Psoas muscle (tissue), 8 donors: Measurements from ENCODE around the gene BRF1. TPM values are rescaled to one million over a fixed set of nuclear protein-coding genes. Genes with fewer than 3 reads are reported as not detected.
A peak's percentile ranks its signal among the peaks of the same experiment; 100 is the strongest.

Source experiments
- ATAC-seq, 4 donors: fragments of 200-7000 bp; cut with Tn5 transposase; one replicate each; pipeline ENCODE4 v1.9.1; 2020; ENCODE audit warnings: moderate library complexity in 3 of 4, mild to moderate bottlenecking in 2 of 4
- DNase-seq, 2 donors: peaks; one replicate each; pipeline ENCODE4 v3.0.0-alpha.2; 2020
- H3K27ac ChIP-seq: fragments of 200-600 bp; one replicate; pipeline ENCODE4 v1.8.0; 2022
- H3K27me3 ChIP-seq, 3 donors: fragments of 200-600 bp in 1 of 3; one replicate each; pipeline versions ENCODE4 v1.6.1 to v1.8.0; 2013 to 2022; ENCODE audit warnings: low read length in 2 of 3, mild to moderate bottlenecking in 2 of 3, moderate library complexity in 1 of 3; ENCODE audit not compliant: insufficient read depth in 3 of 3
- H3K36me3 ChIP-seq, 2 donors: fragments of 200-600 bp in 1 of 2; one replicate each; pipeline versions ENCODE4 v1.6.1 to v1.8.0; 2013 to 2022; ENCODE audit warnings: low read depth in 1 of 2, mild to moderate bottlenecking in 1 of 2, moderate library complexity in 1 of 2; ENCODE audit not compliant: insufficient read depth in 1 of 2
- H3K4me1 ChIP-seq: fragments of 200-600 bp; one replicate; pipeline ENCODE4 v1.8.0; 2022
- H3K4me3 ChIP-seq: fragments of 200-600 bp; one replicate; pipeline ENCODE4 v1.8.0; 2022; ENCODE audit warnings: mild to moderate bottlenecking
- H3K9me3 ChIP-seq: fragments of 200-600 bp; one replicate; pipeline ENCODE4 v1.8.0; 2022
- CTCF ChIP-seq: fragments of 200-600 bp; IDR thresholded peaks from one replicate; pipeline ENCODE4 v1.8.0; 2022; ENCODE audit warnings: antibody characterized with exemption
- WGBS, 3 donors: extraction: QIAGEN DNeasy Blood & Tissue Kit; methylation state at CpG; one replicate each; pipeline versions ENCODE4 v1.1.6 to v1.1.7; 2013; 5-methylcytosine and 5-hydroxymethylcytosine counted together
- intact Hi-C, 2 donors: fragments of 100-400 bp; cut with DNase I; formaldehyde crosslinking; loops; one replicate each; pipeline versions ENCODE4 v1.11.0 to v1.14.2; 2022
- polyA plus RNA-seq, 3 donors: library from polyadenylated mRNA; stranded (reverse); fragments of 200-250 nt; gene quantifications; one replicate each; pipeline ENCODE4 v1.2.3, GENCODE V29; 2013
- total RNA-seq, 4 donors: library from RNA; stranded (reverse); fragmentation: NEBNext Ultra II Directional in 2 of 4; extraction: Animal tissue kit (Norgen Biotek cat#: 25700) in 2 of 4; gene quantifications; one replicate each; pipeline versions ENCODE4 v1.2.1 to v1.2.4, GENCODE V29; 2021 to 2023
- donor health status: healthy with polysubstance abuse.
- donor health status: DM: no; HTN: no; CAD: no; lungs with moderate emphysema.
- donor health status: Bipolar disorder and iron deficiency.
- donor health status: healthy.
- donor health status: DM: yes; HTN: yes; CAD: no.
- donor health status: DM: no; HTN: no; CAD: no.
- donor health status: DM: no; HTN: no; CAD: no.
- donor health status: DM: yes; HTN: yes; CAD: no.

Gene BRF1
- total and polyA plus RNA-seq, 7 donors = 12.9 to 26.2 (median 17.1) TPM

DNA sequence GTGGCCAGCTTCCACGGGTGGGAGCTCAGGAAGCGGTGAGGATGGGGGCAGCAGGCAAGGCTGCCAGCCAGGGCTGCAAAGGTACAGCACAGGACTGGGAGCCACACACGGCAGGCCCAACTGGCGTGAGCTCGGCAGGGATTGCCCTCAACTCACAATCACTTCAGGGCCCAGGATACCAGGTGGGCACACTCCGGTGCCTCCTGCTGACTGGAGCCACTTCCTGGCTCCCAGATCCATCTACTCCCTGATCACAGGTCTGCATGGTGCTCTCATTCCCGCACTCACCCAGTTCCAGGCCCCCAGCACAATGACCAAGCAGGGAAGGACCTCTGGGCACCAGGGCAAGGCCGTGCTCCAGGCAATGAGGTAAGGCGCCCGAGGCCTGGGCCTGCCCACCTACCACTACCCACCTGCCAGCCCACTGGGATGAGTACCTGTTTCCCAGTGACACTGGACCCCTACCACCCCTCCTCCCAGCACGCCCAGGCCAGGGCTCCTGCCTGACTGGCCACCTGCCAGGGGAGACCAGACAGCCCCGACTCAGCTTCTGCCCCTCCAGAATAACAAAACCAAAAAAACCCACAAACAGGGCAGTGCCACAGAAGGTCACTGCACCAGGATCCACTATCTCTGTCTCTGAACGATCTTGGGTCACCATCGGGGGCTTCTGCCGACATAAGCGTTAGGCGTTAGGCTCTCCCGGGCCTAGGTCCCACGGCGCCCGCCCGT is 134.1 kb downstream of the BRF1 start:
- Histone ChIP-seq H3K27me3 (no peaks in the 10 kb centered on the region), H3K4me1 (peaks cover 79% of the 10 kb centered on the region), H3K9me3 (no peaks in the 10 kb centered on the region), H3K4me3 (peak overlapping the region; percentile 40), H3K27ac (peak overlapping the region; percentile 82), H3K36me3 (no peaks in the 10 kb centered on the region)
- ATAC-seq (peak in 1 of 4 donors; percentile 2), DNase-seq (no peak)
- intact Hi-C loops = loop anchor here in 1 of 2 donors (2.0 to 5.0 kb wide), 2 partner anchors 14 to 74 kb away; no protein-coding TSS in a partner anchor
- no peak for TF ChIP-seq CTCF
- 44 to 55% (median 46%) methylated on average over 22 of the region's 22 CpGs for WGBS, 3 donors

DNA sequence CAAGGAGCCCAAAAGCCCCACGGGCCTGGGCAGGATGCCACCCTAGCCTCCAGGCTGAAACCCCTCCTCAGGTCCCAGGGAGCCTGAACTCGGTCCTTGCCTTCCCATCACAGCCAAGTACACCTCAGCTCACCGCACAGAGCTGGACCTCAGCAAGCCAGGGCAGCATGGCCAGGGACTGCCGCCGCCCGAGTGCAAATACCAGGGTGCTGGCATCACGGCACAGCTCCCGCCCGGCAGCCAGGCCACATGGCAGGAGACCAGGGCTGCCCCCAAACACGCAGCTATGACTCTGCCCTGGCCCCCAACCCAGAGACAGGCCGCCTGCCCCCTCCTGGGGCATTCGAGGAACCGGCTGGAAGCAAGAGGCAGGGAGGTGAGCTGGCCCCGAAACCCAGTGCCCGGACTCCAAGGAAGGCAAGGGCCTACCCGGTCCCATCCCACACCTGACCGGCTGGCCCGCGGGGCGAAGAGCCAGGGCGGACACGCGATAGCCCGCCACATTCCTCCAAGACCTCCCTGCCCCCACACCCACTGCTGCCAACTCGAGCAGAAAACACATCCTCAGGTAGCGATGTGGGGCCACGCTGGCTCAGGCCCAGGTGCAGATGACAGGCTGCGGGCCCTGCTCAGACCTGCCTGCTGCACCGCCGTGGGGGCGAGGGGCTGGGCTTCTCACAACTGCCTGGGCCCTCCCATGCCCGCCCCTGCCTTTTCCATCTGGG is 134.9 kb downstream of the BRF1 start:
- intact Hi-C loops = loop anchor here in 1 of 2 donors (2.0 to 5.0 kb wide), 2 partner anchors 13 to 74 kb away; no protein-coding TSS in a partner anchor
- Histone ChIP-seq H3K27me3 (no peaks in the 10 kb centered on the region), H3K4me1 (peaks cover 77% of the 10 kb centered on the region), H3K36me3 (no peaks in the 10 kb centered on the region), H3K27ac (peak overlapping the region; percentile 82), H3K4me3 (peak overlapping the region; percentile 40), H3K9me3 (no peaks in the 10 kb centered on the region)
- whole genome bisulfite sequencing, 3 donors = 29 to 38% (median 30%) methylated on average over 28 to 32 of the region's 32 CpGs
- ATAC-seq (peak; percentile 27 to 64 (median 57)), DNase-seq (no peak)
- TF ChIP-seq CTCF = no peak

DNA sequence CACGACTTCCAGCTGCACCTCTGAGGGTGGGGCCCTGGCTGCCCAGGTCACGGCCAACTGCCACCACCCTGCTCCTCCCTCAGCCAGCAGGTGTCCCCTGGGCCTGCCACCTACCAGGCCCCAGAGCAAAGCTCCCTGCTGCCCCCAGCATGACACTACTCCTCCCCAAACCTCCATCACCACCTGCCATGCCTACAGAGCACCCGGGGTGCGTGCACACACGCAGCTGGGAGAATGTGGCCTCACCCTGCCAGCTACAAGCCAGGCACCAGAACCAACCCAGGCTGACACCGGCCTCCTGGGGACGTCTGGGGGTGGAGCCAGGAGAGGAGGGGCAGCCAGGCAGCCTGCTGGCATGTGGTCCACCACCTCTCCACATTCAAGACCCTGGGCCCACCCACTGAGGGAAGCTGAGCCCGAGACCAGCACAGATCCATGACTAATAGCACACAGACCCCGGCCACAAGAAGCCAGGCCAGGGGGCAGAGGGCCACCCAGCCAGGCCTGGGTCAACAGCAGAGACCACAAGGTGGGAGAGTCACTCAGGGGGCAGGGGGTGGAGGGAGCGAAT is 135.6 kb downstream of the BRF1 start:
- Histone ChIP-seq H3K9me3 (no peaks in the 10 kb centered on the region), H3K4me3 (peak overlapping the region; percentile 40), H3K27ac (peak overlapping the region; percentile 82), H3K27me3 (no peaks in the 10 kb centered on the region), H3K36me3 (no peaks in the 10 kb centered on the region), H3K4me1 (peaks cover 70% of the 10 kb centered on the region)
- DNase-seq (no peak), ATAC-seq (peak in 1 of 4 donors; percentile 10)
- WGBS, 3 donors = 37 to 46% (median 41%) methylated on average over 10 of the region's 10 CpGs
- intact Hi-C loops = loop anchor here in 1 of 2 donors (5.0 kb wide), 1 partner anchor 73 kb away; no protein-coding TSS in a partner anchor
- TF ChIP-seq CTCF = no peak

DNA sequence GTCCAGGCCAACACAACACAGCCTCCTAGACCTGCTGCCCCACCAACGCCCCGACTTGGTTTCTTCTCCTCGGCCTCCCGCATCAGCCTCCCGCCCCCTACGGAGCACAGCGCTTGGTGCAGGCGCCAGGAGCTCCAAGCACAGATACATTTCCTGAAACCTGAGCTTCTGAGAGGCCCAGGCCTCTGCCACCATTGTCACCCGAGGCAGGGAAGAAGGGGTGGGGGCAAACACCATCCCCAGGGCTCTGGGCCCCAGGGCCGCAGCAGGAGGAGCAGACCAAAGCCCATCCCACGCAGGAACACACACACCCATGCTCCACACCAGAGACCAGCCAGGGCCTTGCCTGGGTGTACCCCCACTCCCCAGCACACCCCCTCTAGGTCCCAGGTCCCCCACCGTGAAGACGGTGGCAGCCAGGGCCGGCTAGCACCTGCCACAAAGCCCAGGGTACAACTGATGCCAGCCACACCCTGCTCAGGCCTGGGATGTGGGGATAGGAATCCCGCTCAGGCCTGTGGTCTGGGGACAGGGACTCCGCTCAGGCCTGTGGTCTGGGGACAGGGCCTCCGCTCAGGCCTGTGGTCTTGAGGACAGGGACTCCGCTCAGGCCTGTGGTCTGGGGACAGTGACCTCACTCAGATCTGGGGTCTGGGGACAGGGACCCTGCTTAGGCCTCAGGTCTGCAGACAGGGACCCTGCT is 137.6 kb downstream of the BRF1 start:
- Histone ChIP-seq H3K27me3 (no peaks in the 10 kb centered on the region), H3K9me3 (no peaks in the 10 kb centered on the region), H3K4me3 (no peak overlapping the region), H3K4me1 (peaks cover 58% of the 10 kb centered on the region), H3K27ac (no peak overlapping the region), H3K36me3 (no peaks in the 10 kb centered on the region)
- no peak for TF ChIP-seq CTCF
- DNase-seq = no peak
- intact Hi-C loops = no loop called here
- ATAC-seq = no peak
- WGBS, 3 donors = 64 to 74% (median 68%) methylated on average over 14 to 18 of the region's 18 CpGs
